ENCODE results near the gene CHPF. TPM values are rescaled to one million over a fixed set of nuclear protein-coding genes. Genes with fewer than 3 reads are reported as not detected.

Gene CHPF
- total and polyA plus RNA-seq, 2 donors (not counting 1 experiment from before 2014, with no cell fraction given), result 35.8 to 58.8 TPM

GRCh38 chr2:219567131-219567530, 23.5 kb upstream of the CHPF start:
- no peaks in the 10 kb centered on the region for H3K9me3 ChIP-seq (ENCODE audit: control insufficient read depth, insufficient read depth, low read depth, low read length)
- no peaks in the 10 kb centered on the region for H3K27me3 ChIP-seq (ENCODE audit: control insufficient read depth, insufficient read depth, low read length)
- no peak overlapping the region for H2AFZ ChIP-seq (ENCODE audit: low read length)
- no peaks in the 10 kb centered on the region for H3K79me2 ChIP-seq (ENCODE audit: control insufficient read depth, insufficient read depth, low read length)
- no peak overlapping the region for H3K4me2 ChIP-seq (ENCODE audit: extremely low read depth, insufficient read depth, low read length)
- no peaks in the 10 kb centered on the region for H4K20me1 ChIP-seq (ENCODE audit: control insufficient read depth, extremely low read depth, insufficient read depth, low read length)
- no peaks in the 10 kb centered on the region for H3K36me3 ChIP-seq (ENCODE audit: control insufficient read depth, insufficient read depth, low read length)
- H3K27ac ChIP-seq (ENCODE audit: insufficient read depth, low read length), result no peak overlapping the region
- peaks cover 3% of the 10 kb centered on the region for H3K4me1 ChIP-seq (ENCODE audit: control insufficient read depth, extremely low read depth, insufficient read depth, low read length)
- no peak for DNase-seq (ENCODE audit: low read depth in 2 of 2)
- H3K9ac ChIP-seq (ENCODE audit: insufficient read depth, low read length), result no peak overlapping the region
- no peak overlapping the region for H3K4me3 ChIP-seq (replicated peaks in 1 of 4; ENCODE audit: control extremely low read depth in 1 of 4, insufficient read depth in 1 of 4, low read depth in 3 of 4, low read length in 4 of 4)
- TF ChIP-seq CTCF (conservative IDR thresholded peaks at IDR 0.05 in 1 of 2, IDR thresholded peaks at IDR 0.05 in 1 of 2; ENCODE audit: low read depth in 1 of 2, low read length in 2 of 2) (no peak), EZH2 (IDR thresholded peaks at IDR 0.05; ENCODE audit: low read length, missing control alignments) (no peak)

GRCh38 chr2:219566640-219567039, 23.0 kb upstream of the CHPF start:
- no peaks in the 10 kb centered on the region for H3K36me3 ChIP-seq (ENCODE audit: control insufficient read depth, insufficient read depth, low read length)
- no peak overlapping the region for H3K9ac ChIP-seq (ENCODE audit: insufficient read depth, low read length)
- no peak overlapping the region for H2AFZ ChIP-seq (ENCODE audit: low read length)
- H3K4me1 ChIP-seq (ENCODE audit: control insufficient read depth, extremely low read depth, insufficient read depth, low read length), result no peaks in the 10 kb centered on the region
- H3K79me2 ChIP-seq (ENCODE audit: control insufficient read depth, insufficient read depth, low read length), result no peaks in the 10 kb centered on the region
- no peak overlapping the region for H3K4me3 ChIP-seq (replicated peaks in 1 of 4; ENCODE audit: control extremely low read depth in 1 of 4, insufficient read depth in 1 of 4, low read depth in 3 of 4, low read length in 4 of 4)
- TF ChIP-seq CTCF (conservative IDR thresholded peaks at IDR 0.05 in 1 of 2, IDR thresholded peaks at IDR 0.05 in 1 of 2; ENCODE audit: low read depth in 1 of 2, low read length in 2 of 2) (no peak), EZH2 (IDR thresholded peaks at IDR 0.05; ENCODE audit: low read length, missing control alignments) (no peak)
- no peak overlapping the region for H3K4me2 ChIP-seq (ENCODE audit: extremely low read depth, insufficient read depth, low read length)
- no peaks in the 10 kb centered on the region for H3K9me3 ChIP-seq (ENCODE audit: control insufficient read depth, insufficient read depth, low read depth, low read length)
- no peak for DNase-seq (ENCODE audit: low read depth in 2 of 2)
- H3K27ac ChIP-seq (ENCODE audit: insufficient read depth, low read length), result no peak overlapping the region
- no peaks in the 10 kb centered on the region for H3K27me3 ChIP-seq (ENCODE audit: control insufficient read depth, insufficient read depth, low read length)
- no peaks in the 10 kb centered on the region for H4K20me1 ChIP-seq (ENCODE audit: control insufficient read depth, extremely low read depth, insufficient read depth, low read length)

- H3K9me3 ChIP-seq (ENCODE audit: control insufficient read depth, insufficient read depth, low read depth, low read length), result no peaks in the 10 kb centered on the region
- no peaks in the 10 kb centered on the region for H3K36me3 ChIP-seq (ENCODE audit: control insufficient read depth, insufficient read depth, low read length)
- no peak overlapping the region for H3K27ac ChIP-seq (ENCODE audit: insufficient read depth, low read length)
- DNase-seq (ENCODE audit: low read depth in 2 of 2), result no peak
- no peaks in the 10 kb centered on the region for H3K79me2 ChIP-seq (ENCODE audit: control insufficient read depth, insufficient read depth, low read length)
- TF ChIP-seq EZH2 (IDR thresholded peaks at IDR 0.05; ENCODE audit: low read length, missing control alignments) (no peak), CTCF (conservative IDR thresholded peaks at IDR 0.05 in 1 of 2, IDR thresholded peaks at IDR 0.05 in 1 of 2; ENCODE audit: low read depth in 1 of 2, low read length in 2 of 2) (no peak)
- no peak overlapping the region for H2AFZ ChIP-seq (ENCODE audit: low read length)
- no peaks in the 10 kb centered on the region for H3K4me1 ChIP-seq (ENCODE audit: control insufficient read depth, extremely low read depth, insufficient read depth, low read length)
- no peaks in the 10 kb centered on the region for H3K27me3 ChIP-seq (ENCODE audit: control insufficient read depth, insufficient read depth, low read length)
- no peaks in the 10 kb centered on the region for H4K20me1 ChIP-seq (ENCODE audit: control insufficient read depth, extremely low read depth, insufficient read depth, low read length)
- H3K4me2 ChIP-seq (ENCODE audit: extremely low read depth, insufficient read depth, low read length), result no peak overlapping the region
- H3K4me3 ChIP-seq (replicated peaks in 1 of 4; ENCODE audit: control extremely low read depth in 1 of 4, insufficient read depth in 1 of 4, low read depth in 3 of 4, low read length in 4 of 4), result no peak overlapping the region
- no peak overlapping the region for H3K9ac ChIP-seq (ENCODE audit: insufficient read depth, low read length)
Measured at GRCh38 chr2:219565130-219566080, 21.8 kb upstream of the CHPF start.
